ENCODE measurements around the gene EHBP1L1. TPM values are rescaled to one million over a fixed set of nuclear protein-coding genes. Genes with fewer than 3 reads are reported as not detected.

EHBP1L1 gene
- total and polyA plus RNA-seq, 2 of the 13 experiments (the other 11 are each of a cell fraction or from before 2014, with no cell fraction given), result 8.3 to 10.6 TPM

DNA sequence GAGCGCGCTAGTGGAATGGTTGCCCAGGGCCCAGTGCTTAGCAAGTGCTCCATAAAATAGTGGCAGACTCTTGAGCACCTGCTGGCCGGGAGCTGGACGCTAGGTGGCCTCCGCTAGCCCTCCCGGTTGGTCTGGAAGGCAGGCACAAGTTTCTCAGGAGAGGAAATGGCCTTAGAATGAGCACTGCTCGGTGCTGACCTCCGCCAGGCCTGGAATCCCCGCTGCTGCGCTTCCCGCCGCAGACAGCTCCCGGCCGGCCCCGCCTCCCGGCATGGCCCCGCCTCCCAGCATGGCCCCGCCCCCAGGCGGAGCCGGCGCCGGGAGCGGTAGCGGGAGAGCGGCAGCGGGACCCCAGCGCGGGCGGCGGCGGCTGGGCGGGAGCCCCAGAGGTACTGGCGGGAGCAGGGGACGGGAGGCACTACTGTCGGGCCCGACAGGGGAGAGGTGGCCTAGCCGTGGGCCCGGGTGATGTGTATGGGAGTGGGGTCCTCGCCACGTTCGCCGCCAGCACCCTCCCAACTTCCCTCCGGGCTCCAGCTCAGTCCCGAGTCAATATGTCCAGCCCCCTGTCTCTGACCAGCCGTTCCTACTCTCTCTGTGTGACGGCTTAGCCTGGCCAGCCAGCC is 62.1 kb downstream of the EHBP1L1 start, which contains the start of gene SIPA1 (continued):
- TF ChIP-seq, protein P1, sequence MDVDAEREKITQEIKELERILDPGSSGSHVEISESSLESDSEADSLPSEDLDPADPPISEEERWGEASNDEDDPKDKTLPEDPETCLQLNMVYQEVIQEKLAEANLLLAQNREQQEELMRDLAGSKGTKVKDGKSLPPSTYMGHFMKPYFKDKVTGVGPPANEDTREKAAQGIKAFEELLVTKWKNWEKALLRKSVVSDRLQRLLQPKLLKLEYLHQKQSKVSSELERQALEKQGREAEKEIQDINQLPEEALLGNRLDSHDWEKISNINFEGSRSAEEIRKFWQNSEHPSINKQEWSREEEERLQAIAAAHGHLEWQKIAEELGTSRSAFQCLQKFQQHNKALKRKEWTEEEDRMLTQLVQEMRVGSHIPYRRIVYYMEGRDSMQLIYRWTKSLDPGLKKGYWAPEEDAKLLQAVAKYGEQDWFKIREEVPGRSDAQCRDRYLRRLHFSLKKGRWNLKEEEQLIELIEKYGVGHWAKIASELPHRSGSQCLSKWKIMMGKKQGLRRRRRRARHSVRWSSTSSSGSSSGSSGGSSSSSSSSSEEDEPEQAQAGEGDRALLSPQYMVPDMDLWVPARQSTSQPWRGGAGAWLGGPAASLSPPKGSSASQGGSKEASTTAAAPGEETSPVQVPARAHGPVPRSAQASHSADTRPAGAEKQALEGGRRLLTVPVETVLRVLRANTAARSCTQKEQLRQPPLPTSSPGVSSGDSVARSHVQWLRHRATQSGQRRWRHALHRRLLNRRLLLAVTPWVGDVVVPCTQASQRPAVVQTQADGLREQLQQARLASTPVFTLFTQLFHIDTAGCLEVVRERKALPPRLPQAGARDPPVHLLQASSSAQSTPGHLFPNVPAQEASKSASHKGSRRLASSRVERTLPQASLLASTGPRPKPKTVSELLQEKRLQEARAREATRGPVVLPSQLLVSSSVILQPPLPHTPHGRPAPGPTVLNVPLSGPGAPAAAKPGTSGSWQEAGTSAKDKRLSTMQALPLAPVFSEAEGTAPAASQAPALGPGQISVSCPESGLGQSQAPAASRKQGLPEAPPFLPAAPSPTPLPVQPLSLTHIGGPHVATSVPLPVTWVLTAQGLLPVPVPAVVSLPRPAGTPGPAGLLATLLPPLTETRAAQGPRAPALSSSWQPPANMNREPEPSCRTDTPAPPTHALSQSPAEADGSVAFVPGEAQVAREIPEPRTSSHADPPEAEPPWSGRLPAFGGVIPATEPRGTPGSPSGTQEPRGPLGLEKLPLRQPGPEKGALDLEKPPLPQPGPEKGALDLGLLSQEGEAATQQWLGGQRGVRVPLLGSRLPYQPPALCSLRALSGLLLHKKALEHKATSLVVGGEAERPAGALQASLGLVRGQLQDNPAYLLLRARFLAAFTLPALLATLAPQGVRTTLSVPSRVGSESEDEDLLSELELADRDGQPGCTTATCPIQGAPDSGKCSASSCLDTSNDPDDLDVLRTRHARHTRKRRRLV (CRISPR knock-in tag; IDR thresholded peaks at IDR 0.05), result no peak
- TF ChIP-seq SOX5 (CRISPR knock-in tag; IDR thresholded peaks at IDR 0.05; ENCODE audit: borderline replicate concordance), result peak; percentile 14; the same call in 1 of the 2 replicates
- TF ChIP-seq ZNF772 (CRISPR knock-in tag; IDR thresholded peaks at IDR 0.05), result 0 out of 2 replicates have a peak, but pooled peaks have one; percentile 36
- peak; percentile 100 for TF ChIP-seq ZNF672 (CRISPR knock-in tag; IDR thresholded peaks at IDR 0.05)
- TF ChIP-seq, protein P2, sequence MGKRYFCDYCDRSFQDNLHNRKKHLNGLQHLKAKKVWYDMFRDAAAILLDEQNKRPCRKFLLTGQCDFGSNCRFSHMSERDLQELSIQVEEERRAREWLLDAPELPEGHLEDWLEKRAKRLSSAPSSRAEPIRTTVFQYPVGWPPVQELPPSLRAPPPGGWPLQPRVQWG (CRISPR knock-in tag; IDR thresholded peaks at IDR 0.05; ENCODE audit: borderline replicate concordance, low read depth), result no peak
- TF ChIP-seq ESRRA (CRISPR knock-in tag; IDR thresholded peaks at IDR 0.05; ENCODE audit: low read depth), result no peak
- TF ChIP-seq FOXO1 (CRISPR knock-in tag; IDR thresholded peaks at IDR 0.05), result no peak; the same call in 1 of the 2 replicates
- TF ChIP-seq LBX2 (CRISPR knock-in tag; IDR thresholded peaks at IDR 0.05; ENCODE audit: borderline replicate concordance), result no peak
- TF ChIP-seq ZMYM4 (CRISPR knock-in tag; IDR thresholded peaks at IDR 0.05), result 0 out of 2 replicates have a peak, but pooled peaks have one; percentile 43
- TF ChIP-seq, protein P3, sequence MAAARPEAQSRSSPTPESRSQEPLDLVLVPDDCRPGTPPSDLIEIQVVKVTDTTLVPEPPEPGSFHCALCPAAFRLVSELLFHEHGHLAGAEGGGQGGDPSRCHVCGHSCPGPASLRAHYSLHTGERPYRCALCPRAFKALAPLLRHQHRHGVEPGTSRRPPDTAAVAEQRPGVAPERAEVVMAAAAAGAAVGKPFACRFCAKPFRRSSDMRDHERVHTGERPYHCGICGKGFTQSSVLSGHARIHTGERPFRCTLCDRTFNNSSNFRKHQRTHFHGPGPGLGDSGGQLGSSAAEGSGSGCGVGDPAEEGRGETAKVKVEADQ (CRISPR knock-in tag; IDR thresholded peaks at IDR 0.05; ENCODE audit: borderline replicate concordance), result 0 out of 2 replicates have a peak, but pooled peaks have one; percentile 49
- peak; percentile 78; the same call in 1 of the 2 replicates for TF ChIP-seq ZFP82 (CRISPR knock-in tag; IDR thresholded peaks at IDR 0.05; ENCODE audit: borderline replicate concordance)
- peak; percentile 15; the same call in 1 of the 2 replicates for TF ChIP-seq ATF7-NPFF (CRISPR knock-in tag; IDR thresholded peaks at IDR 0.05; ENCODE audit: low read depth)
- TF ChIP-seq, protein P4, sequence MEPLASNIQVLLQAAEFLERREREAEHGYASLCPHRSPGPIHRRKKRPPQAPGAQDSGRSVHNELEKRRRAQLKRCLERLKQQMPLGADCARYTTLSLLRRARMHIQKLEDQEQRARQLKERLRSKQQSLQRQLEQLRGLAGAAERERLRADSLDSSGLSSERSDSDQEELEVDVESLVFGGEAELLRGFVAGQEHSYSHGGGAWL (CRISPR knock-in tag; IDR thresholded peaks at IDR 0.05), result peak; percentile 73; the same call in 1 of the 2 replicates
- TF ChIP-seq, protein P5, sequence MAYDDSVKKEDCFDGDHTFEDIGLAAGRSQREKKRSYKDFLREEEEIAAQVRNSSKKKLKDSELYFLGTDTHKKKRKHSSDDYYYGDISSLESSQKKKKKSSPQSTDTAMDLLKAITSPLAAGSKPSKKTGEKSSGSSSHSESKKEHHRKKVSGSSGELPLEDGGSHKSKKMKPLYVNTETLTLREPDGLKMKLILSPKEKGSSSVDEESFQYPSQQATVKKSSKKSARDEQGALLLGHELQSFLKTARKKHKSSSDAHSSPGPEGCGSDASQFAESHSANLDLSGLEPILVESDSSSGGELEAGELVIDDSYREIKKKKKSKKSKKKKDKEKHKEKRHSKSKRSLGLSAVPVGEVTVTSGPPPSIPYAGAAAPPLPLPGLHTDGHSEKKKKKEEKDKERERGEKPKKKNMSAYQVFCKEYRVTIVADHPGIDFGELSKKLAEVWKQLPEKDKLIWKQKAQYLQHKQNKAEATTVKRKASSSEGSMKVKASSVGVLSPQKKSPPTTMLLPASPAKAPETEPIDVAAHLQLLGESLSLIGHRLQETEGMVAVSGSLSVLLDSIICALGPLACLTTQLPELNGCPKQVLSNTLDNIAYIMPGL (CRISPR knock-in tag; IDR thresholded peaks at IDR 0.05; ENCODE audit: borderline replicate concordance in 1 of 2, low read depth in 1 of 2), result peak in 1 of 2 experiments; percentile 33; a peak in 2 of 4 replicates
- no peak for TF ChIP-seq ZNF766 (CRISPR knock-in tag; IDR thresholded peaks at IDR 0.05; ENCODE audit: borderline replicate concordance)
- TF ChIP-seq PPARG (CRISPR knock-in tag; conservative IDR thresholded peaks at IDR 0.05), result no peak
- no peak for TF ChIP-seq SOX6 (IDR thresholded peaks at IDR 0.05)
- TF ChIP-seq SOX6 (CRISPR knock-in tag; IDR thresholded peaks at IDR 0.05), result 0 out of 2 replicates have a peak, but pooled peaks have one; percentile 4
- no peak for TF ChIP-seq HMG20B (CRISPR knock-in tag; conservative IDR thresholded peaks at IDR 0.05)
- TF ChIP-seq ZNF816 (CRISPR knock-in tag; IDR thresholded peaks at IDR 0.05; ENCODE audit: borderline replicate concordance), result peak; percentile 37; the same call in 1 of the 2 replicates

Data from HepG2 (cell line).